Fibroblast of the aortic adventitia (primary cell): ENCODE results near the gene DIP2C. TPM values are rescaled to one million over a fixed set of nuclear protein-coding genes. Genes with fewer than 3 reads are reported as not detected.

ENCODE experiments used
- DNase-seq: peaks from one replicate; pipeline ENCODE4 v3.0.0-alpha.2; 2010; ENCODE audit warnings: low read depth
- H3K4me3 ChIP-seq: 2 replicates; pipeline ENCODE4 v1.5.1; 2011; ENCODE audit warnings: low read depth, mild to moderate bottlenecking, control low read depth, low read length, moderate library complexity
- total RNA-seq: library from RNA; depleted of rRNA; stranded (reverse); fragments of >200 nt; gene quantifications from 2 replicates; pipeline ENCODE4 v1.2.3, GENCODE V29; 2012; ENCODE audit warnings: low replicate concordance
- TF ChIP-seq, protein P1 (sequence below): IDR thresholded peaks from 2 replicates; pipeline ENCODE4 v1.5.1; 2011; ENCODE audit warnings: mild to moderate bottlenecking, low read length, control low read depth, inconsistent platforms; ENCODE audit not compliant: insufficient read depth

DIP2C gene
- total RNA-seq, 1 donor, result 15.7 TPM

- TF ChIP-seq, protein P1, sequence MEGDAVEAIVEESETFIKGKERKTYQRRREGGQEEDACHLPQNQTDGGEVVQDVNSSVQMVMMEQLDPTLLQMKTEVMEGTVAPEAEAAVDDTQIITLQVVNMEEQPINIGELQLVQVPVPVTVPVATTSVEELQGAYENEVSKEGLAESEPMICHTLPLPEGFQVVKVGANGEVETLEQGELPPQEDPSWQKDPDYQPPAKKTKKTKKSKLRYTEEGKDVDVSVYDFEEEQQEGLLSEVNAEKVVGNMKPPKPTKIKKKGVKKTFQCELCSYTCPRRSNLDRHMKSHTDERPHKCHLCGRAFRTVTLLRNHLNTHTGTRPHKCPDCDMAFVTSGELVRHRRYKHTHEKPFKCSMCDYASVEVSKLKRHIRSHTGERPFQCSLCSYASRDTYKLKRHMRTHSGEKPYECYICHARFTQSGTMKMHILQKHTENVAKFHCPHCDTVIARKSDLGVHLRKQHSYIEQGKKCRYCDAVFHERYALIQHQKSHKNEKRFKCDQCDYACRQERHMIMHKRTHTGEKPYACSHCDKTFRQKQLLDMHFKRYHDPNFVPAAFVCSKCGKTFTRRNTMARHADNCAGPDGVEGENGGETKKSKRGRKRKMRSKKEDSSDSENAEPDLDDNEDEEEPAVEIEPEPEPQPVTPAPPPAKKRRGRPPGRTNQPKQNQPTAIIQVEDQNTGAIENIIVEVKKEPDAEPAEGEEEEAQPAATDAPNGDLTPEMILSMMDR, result no peak
- DNase-seq, result no peak
- no peak overlapping the region for H3K4me3 ChIP-seq
Observed at GRCh38 chr10:411603-412002, 277.9 kb downstream of the DIP2C start.

GRCh38 chr10:409408-410040, 279.9 kb downstream of the DIP2C start:
- TF ChIP-seq, protein P1, result no peak
- no peak overlapping the region for H3K4me3 ChIP-seq
- no peak for DNase-seq

DNA sequence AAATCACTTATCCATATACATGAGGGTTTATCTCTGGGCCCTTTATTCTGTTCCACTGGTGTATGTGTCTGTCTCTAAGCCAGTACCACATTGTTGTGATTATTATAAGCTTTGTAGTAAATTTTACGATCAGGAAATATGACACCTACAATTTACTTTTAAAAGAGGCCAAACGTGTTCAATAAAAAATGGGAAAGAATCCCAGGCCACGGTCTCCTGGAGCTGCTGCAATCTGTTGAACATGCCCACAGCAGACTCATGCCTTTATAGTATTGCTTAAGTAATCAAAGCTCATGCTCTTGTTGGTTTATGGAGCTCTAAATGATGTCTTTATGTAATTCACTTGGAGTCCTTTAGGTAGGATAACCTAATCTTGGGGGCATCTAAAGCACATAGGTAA, 281.2 kb downstream of the DIP2C start:
- no peak for DNase-seq
- no peak overlapping the region for H3K4me3 ChIP-seq
- TF ChIP-seq, protein P1, result no peak

DNA sequence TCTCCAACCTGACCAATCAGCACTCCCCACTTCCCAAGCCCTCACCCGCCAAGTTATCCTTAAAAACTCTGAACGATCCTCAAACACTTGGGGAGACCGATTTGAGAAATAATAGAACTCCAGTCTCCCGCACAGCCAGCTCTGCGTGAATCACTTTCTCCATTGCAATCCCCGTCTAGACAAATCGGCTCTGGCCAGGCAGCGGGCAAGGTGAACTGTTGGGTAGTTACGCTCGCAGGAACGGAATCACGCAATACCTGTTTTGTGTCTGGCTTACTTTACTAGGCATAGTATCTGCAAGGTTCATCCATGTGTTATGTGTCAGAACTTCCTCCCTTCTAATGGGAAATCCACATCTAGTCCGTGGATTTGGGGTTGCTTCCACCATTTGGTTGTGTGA, 282.5 kb downstream of the DIP2C start:
- H3K4me3 ChIP-seq, result no peak overlapping the region
- TF ChIP-seq, protein P1, result no peak
- no peak for DNase-seq

DNA sequence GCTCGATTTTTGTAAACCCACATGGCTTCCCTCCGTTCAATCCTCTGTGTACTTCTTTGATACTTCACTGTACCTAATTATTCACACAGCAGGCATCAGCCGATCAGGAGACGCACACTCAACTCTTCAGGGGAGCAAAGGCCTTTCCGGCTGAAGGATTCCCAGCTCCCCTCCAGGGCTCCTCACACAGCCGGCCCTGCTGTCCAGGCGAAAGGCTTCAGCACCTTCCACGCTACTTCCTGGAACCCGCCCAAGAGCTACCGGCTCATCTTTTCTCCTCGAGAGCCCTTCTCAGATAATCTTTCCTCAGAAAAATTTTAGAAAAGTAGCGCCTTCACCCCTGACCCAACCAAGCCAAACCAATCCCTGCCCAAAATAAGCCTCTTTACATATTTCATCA, 283.8 kb downstream of the DIP2C start:
- H3K4me3 ChIP-seq, result no peak overlapping the region
- TF ChIP-seq, protein P1, result no peak
- no peak for DNase-seq

DNA sequence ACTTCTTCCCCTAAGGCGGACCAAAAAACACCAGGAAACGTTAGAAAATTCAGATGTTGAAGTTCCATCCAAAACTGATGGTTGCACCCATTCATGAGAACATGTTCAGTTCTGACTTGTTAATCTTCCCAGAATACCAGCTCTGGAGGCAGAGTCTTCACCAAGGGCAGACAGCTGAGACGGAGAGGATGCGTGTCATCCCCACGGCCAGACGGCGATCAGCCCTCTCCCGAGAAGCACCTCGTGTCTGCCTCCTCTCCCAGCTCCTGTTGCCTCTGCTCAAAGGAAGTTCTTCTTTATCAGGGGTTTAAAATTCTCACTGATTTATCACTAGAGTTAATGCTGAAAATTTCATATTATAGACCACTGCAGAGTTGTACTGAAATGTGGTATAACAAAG, 284.5 kb downstream of the DIP2C start:
- H3K4me3 ChIP-seq, result no peak overlapping the region
- TF ChIP-seq, protein P1, result no peak
- DNase-seq, result no peak

GRCh38 chr10:404346-404745, 285.1 kb downstream of the DIP2C start:
- DNase-seq, result peak; percentile 69

More at GRCh38 chr10:404346-404745, 285.1 kb downstream of the DIP2C start:
- no peak overlapping the region for H3K4me3 ChIP-seq
- TF ChIP-seq, protein P1, result no peak
